Dendritic cell treated with granulocyte-macrophage colony-stimulating factor and Interleukin-4, amounts not matched to agents 40 ng/mL and 50 ng/mL, for 4 days (primary cell): ENCODE results near the gene RBP7.
"Not testable (repeated sequence)": the region's sequence is repeated elsewhere in the genome, so short reads cannot be mapped to it uniquely, and the experiment has no call there.

Experiments used
- H3K27ac Mint-ChIP-seq: one replicate; pipeline ENCODE4 v1.8.0; 2022; ENCODE audit warnings: mild to moderate bottlenecking, mixed read lengths
- H3K27me3 Mint-ChIP-seq: one replicate; pipeline ENCODE4 v1.8.0; 2022; ENCODE audit warnings: mild to moderate bottlenecking, mixed read lengths
- H3K36me3 Mint-ChIP-seq: one replicate; pipeline ENCODE4 v1.8.0; 2022; ENCODE audit warnings: low read depth, mixed read lengths
- H3K4me1 Mint-ChIP-seq: one replicate; pipeline ENCODE4 v1.8.0; 2022; ENCODE audit warnings: low read depth, mixed read lengths
- H3K4me3 Mint-ChIP-seq: one replicate; pipeline ENCODE4 v1.8.0; 2022; ENCODE audit warnings: mild to moderate bottlenecking, moderate library complexity, mixed read lengths
- H3K9me3 Mint-ChIP-seq: one replicate; pipeline ENCODE4 v1.8.0; 2022; ENCODE audit warnings: mixed read lengths
- intact Hi-C: fragments of 100-400 bp; cut with micrococcal nuclease; formaldehyde crosslinking; loops from one replicate; pipeline ENCODE4 v1.15.0; 2022

RBP7 gene

GRCh38 chr1:10014016-10014415, 17.0 kb downstream of the RBP7 start:
- no peaks in the 10 kb centered on the region for H3K36me3 Mint-ChIP-seq
- H3K4me3 Mint-ChIP-seq: no peak overlapping the region
- peaks cover 3% of the 10 kb centered on the region for H3K27me3 Mint-ChIP-seq
- intact Hi-C loops: no loop called here
- no peak overlapping the region for H3K27ac Mint-ChIP-seq
- H3K9me3 Mint-ChIP-seq: no peaks in the 10 kb centered on the region
- peaks cover 6% of the 10 kb centered on the region for H3K4me1 Mint-ChIP-seq

DNA sequence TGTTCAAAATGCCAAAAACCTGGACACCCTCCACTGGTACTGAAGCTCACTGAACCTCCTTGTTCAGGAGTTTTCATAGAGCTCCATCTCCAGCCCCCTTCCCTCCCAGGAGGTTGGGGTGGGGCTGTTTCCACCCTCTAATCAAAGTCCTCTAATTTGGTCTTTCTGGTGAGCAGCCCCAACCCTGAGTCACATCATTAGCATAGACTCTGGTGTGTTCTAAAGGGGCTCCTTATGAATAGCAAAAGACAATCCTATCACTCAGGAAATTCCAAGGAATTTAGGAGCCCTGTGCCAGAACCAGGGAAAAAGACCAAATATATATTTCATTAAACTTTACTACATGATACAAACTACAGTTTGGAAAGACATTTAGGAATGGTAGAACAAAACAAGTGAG, 22.5 kb downstream of the RBP7 start:
- H3K27ac Mint-ChIP-seq: no peak overlapping the region
- no peaks in the 10 kb centered on the region for H3K36me3 Mint-ChIP-seq
- no peak overlapping the region for H3K4me3 Mint-ChIP-seq
- peaks cover 14% of the 10 kb centered on the region for H3K4me1 Mint-ChIP-seq
- intact Hi-C loops: no loop called here
- H3K9me3 Mint-ChIP-seq: no peaks in the 10 kb centered on the region
- peaks cover 3% of the 10 kb centered on the region for H3K27me3 Mint-ChIP-seq

DNA sequence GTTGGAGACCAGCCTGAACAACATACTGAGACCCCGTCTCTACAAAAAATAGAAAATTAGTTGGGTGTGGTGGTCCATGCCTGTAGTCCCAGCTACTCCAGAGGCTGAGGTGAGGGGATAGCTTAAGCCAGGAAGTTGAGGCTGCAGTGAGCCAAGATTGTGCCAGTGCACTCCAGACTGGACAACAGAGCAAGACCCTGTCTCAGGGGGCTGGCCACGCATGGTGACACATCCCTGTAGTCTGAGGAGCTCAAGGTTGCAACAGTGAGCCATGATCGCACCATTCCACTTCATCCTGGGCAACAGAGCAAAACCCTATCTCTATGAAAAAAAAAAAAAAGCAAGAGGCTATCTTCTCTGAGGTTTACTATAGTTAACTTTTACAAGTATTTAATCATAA, 23.1 kb downstream of the RBP7 start:
- no peaks in the 10 kb centered on the region for H3K9me3 Mint-ChIP-seq
- H3K27me3 Mint-ChIP-seq: no peaks in the 10 kb centered on the region
- no peak overlapping the region for H3K27ac Mint-ChIP-seq
- intact Hi-C loops: no loop called here
- H3K4me3 Mint-ChIP-seq: no peak overlapping the region
- H3K4me1 Mint-ChIP-seq: peaks cover 15% of the 10 kb centered on the region
- no peaks in the 10 kb centered on the region for H3K36me3 Mint-ChIP-seq

- intact Hi-C loops, H3K27me3 Mint-ChIP-seq, H3K4me3 Mint-ChIP-seq, H3K27ac Mint-ChIP-seq, H3K9me3 Mint-ChIP-seq, H3K36me3 Mint-ChIP-seq: not testable (repeated sequence)
- H3K4me1 Mint-ChIP-seq: peaks cover 15% of the 10 kb centered on the region
Observed at GRCh38 chr1:10020678-10021077, 23.6 kb downstream of the RBP7 start.

GRCh38 chr1:10021992-10022391, 25.0 kb downstream of the RBP7 start:
- H3K4me3 Mint-ChIP-seq, H3K27me3 Mint-ChIP-seq, H3K27ac Mint-ChIP-seq, H3K36me3 Mint-ChIP-seq, H3K9me3 Mint-ChIP-seq, intact Hi-C loops: not testable (repeated sequence)
- peaks cover 15% of the 10 kb centered on the region for H3K4me1 Mint-ChIP-seq

DNA sequence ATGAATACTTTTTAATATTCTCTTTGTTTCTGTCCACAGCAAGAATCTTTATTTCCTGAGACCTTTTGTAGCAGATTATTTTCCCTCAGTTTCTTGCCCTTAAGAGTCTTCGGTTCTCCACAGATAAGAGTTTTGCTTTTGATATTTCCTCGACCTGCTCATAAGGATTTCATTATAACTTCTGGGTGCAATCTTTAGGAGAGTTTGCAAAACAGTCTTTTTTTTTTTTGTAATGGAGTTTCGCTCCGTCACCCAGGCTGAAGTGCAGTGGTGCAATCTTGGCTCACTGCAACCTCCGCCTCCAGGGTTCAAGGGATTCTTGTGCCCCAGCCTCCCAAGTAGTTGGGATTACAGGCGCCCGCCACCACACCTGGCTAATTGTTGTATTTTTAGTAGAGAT, 25.6 kb downstream of the RBP7 start:
- Mint-ChIP-seq H3K9me3 (no peaks in the 10 kb centered on the region), H3K4me3 (no peak overlapping the region), H3K36me3 (no peaks in the 10 kb centered on the region), H3K27me3 (no peaks in the 10 kb centered on the region), H3K4me1 (peaks cover 18% of the 10 kb centered on the region), H3K27ac (no peak overlapping the region)
- intact Hi-C loops: no loop called here

GRCh38 chr1:10025354-10025753, 28.3 kb downstream of the RBP7 start:
- no peaks in the 10 kb centered on the region for H3K27me3 Mint-ChIP-seq
- intact Hi-C loops: no loop called here
- H3K4me1 Mint-ChIP-seq: peaks cover 30% of the 10 kb centered on the region
- no peaks in the 10 kb centered on the region for H3K36me3 Mint-ChIP-seq
- H3K4me3 Mint-ChIP-seq: no peak overlapping the region
- no peak overlapping the region for H3K27ac Mint-ChIP-seq
- H3K9me3 Mint-ChIP-seq: no peaks in the 10 kb centered on the region

GRCh38 chr1:10027027-10027426, 30.0 kb downstream of the RBP7 start:
- intact Hi-C loops: no loop called here
- Mint-ChIP-seq H3K9me3 (no peaks in the 10 kb centered on the region), H3K36me3 (no peaks in the 10 kb centered on the region), H3K27ac (no peak overlapping the region), H3K27me3 (no peaks in the 10 kb centered on the region), H3K4me3 (no peak overlapping the region), H3K4me1 (peaks cover 32% of the 10 kb centered on the region)

- H3K27me3 Mint-ChIP-seq, H3K9me3 Mint-ChIP-seq, intact Hi-C loops: not testable (repeated sequence)
- peaks cover 34% of the 10 kb centered on the region for H3K4me1 Mint-ChIP-seq
- H3K36me3 Mint-ChIP-seq: peaks cover 12% of the 10 kb centered on the region
- H3K4me3 Mint-ChIP-seq: peak overlapping the region; percentile 76
- peak overlapping the region; percentile 73 for H3K27ac Mint-ChIP-seq
Observed at GRCh38 chr1:10028956-10029500, 32.0 kb downstream of the RBP7 start.

DNA sequence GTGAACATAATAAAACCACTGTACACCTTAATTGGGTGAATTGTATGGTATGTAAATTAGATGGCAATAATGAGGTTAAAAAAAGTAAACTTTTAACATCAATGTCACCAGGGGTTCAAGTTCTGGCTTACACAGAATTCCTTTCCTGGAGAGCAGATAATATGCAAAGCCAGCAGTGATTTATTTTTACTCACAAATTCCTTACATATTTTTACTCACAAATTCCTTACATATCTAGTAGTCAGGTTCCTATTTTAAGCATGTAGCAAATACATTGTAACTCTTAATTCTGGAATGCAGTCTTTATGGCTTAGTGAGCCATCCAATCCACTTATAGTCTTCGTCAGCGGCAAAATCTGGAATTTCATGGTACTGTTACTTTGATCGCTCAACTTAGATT, 34.4 kb downstream of the RBP7 start:
- intact Hi-C loops: loop anchor here (5.0 kb wide), 2 partner anchors 34 to 154 kb away; partner anchors contain the start of gene RBP7
- Mint-ChIP-seq H3K4me3 (no peak overlapping the region), H3K9me3 (no peaks in the 10 kb centered on the region), H3K27me3 (no peaks in the 10 kb centered on the region), H3K36me3 (peaks cover 19% of the 10 kb centered on the region), H3K27ac (no peak overlapping the region), H3K4me1 (peaks cover 38% of the 10 kb centered on the region)

GRCh38 chr1:10032590-10033358, 35.7 kb downstream of the RBP7 start, which contains the start of gene UBE4B:
Gene UBE4B (plus strand): TSS chr1:10032958. CDS start chr1:10033671, 713 bp downstream.
- Mint-ChIP-seq H3K27ac (peak within 1 kb of the TSS; percentile 91), H3K9me3 (no peaks in the 10 kb centered on the region), H3K27me3 (no peaks in the 10 kb centered on the region), H3K4me3 (peak within 1 kb of the TSS; percentile 90), H3K36me3 (peaks cover 25% of the 10 kb centered on the region), H3K4me1 (peaks cover 33% of the 10 kb centered on the region)
- intact Hi-C loops: loop anchor here (1.0 to 5.0 kb wide), 4 partner anchors 35 to 155 kb away; partner anchors contain the start of genes CTNNBIP1, LZIC, NMNAT1 and RBP7

DNA sequence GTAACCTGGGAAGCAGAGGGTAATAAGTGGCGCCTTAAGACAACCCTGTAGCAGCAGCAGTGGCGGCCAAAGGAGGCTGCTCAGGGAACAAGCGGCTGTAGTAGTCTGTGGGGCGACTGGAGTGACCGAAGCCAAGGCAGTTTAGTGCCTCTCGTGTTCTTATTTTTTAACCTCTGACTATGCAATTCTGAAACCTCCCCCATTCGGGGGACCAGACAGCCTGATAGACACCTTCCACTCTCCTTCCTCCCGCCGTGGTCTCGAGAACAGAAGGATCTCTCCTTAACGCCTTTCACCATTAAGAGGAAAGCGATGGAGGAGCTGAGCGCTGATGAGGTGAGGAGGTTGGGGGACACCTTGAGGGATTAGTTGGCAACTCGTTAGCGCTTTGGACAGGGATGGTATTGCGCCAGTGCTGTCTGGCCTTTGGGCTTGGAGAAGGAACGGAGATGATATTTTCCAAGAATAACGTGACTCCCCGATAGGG, 36.4 kb downstream of the RBP7 start:
- Mint-ChIP-seq H3K4me3 (peak overlapping the region; percentile 90), H3K4me1 (peaks cover 33% of the 10 kb centered on the region), H3K27me3 (no peaks in the 10 kb centered on the region), H3K27ac (peak overlapping the region; percentile 91), H3K9me3 (no peaks in the 10 kb centered on the region), H3K36me3 (peaks cover 31% of the 10 kb centered on the region)
- intact Hi-C loops: loop anchor here (2.0 to 5.0 kb wide), 3 partner anchors 36 to 156 kb away; partner anchors contain the start of genes LZIC, NMNAT1 and RBP7

DNA sequence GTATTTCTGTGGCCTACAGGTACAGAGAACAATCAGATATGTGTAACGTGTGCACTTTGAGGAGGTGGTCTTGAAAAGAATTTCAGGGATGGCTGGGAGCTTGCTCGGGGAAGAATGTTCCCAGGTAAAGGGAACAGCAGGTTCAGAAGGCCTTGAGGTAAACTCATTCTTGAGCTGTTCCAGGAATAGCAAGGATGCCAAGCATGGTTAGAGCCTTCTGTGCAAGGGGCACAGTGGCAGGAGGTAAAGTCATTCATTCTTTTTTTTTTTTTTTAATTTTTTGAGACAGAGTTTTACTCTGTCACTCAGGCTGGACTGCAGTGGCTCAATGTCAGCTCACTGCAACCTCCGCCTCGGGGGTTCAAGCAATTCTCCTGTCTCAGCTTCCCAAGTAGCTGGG, 45.7 kb downstream of the RBP7 start:
- no peak overlapping the region for H3K27ac Mint-ChIP-seq
- no peaks in the 10 kb centered on the region for H3K9me3 Mint-ChIP-seq
- peaks cover 24% of the 10 kb centered on the region for H3K4me1 Mint-ChIP-seq
- no peaks in the 10 kb centered on the region for H3K27me3 Mint-ChIP-seq
- intact Hi-C loops: no loop called here
- H3K36me3 Mint-ChIP-seq: peaks cover 77% of the 10 kb centered on the region
- no peak overlapping the region for H3K4me3 Mint-ChIP-seq

DNA sequence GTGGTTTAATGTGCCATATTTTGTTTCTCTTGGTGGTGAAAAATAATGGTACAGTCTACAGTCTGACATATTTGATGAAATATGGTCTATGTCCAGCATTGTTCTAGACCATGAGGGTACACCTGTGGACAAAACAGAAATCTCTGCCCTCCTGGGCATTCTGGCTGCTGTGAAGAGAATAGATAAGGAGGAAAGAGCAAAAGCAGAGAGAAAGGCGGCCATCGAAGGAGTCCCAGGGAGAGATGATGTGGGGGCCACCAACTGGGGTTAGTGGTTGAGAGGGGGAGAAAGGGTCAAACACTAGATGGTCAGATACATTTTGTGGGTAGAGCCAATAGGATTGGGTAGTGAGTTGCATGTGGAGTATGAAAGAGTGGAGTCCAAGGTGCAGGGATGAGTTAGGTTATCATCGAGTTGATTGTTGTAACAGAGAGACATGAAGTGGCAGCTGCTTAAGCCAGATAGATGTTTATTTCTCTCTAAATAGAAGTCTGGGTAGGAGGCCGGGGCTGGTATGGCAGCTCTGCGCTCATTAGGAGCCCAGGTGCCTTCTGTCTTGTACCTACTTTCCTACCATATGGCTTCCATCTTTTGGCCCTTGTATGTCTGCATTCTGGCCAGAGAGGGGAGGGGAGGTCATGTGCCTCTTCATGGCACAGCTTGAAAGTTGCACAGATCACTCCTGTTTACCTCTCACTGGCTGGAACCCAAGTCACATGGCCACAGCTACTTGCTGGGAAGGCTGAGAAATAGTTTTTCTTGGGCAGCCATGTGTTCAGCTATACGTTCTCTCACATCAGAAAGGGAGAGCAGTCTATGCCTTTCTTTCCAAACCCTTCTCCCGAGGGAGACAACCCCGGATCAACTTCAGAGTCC, 48.7 kb downstream of the RBP7 start:
- Mint-ChIP-seq H3K9me3 (no peaks in the 10 kb centered on the region), H3K27me3 (no peaks in the 10 kb centered on the region), H3K4me3 (no peak overlapping the region), H3K4me1 (peaks cover 24% of the 10 kb centered on the region), H3K27ac (no peak overlapping the region), H3K36me3 (peaks cover 73% of the 10 kb centered on the region)
- intact Hi-C loops: no loop called here
